GM12891 (cell line): Measurements from ENCODE around the gene SDK1.

Experiments used
- DNase-seq: peaks from one replicate; pipeline ENCODE4 v3.0.0; 2011; ENCODE audit warnings: low spot score; ENCODE audit not compliant: insufficient read length
- FAIRE-seq: peaks from 2 replicates; lab custom pipeline; 2011; peaks lifted over from hg19 to GRCh38; lab: Jason Lieb, UNC
- PAX5 ChIP-seq: IDR thresholded peaks from 2 replicates; pipeline ENCODE4 v1.6.1; 2011; ENCODE audit warnings: low read length, moderate library complexity, mild to moderate bottlenecking; ENCODE audit not compliant: insufficient read depth, severe bottlenecking
- POLR2A ChIP-seq: IDR thresholded peaks from 2 replicates; pipeline ENCODE4 v1.6.1; 2011; ENCODE audit warnings: low read depth, low read length, control low read depth
- POLR2AphosphoS5 ChIP-seq: IDR thresholded peaks from 2 replicates; pipeline ENCODE4 v1.6.1; 2011; ENCODE audit warnings: low read depth, low read length, control low read depth
- POU2F2 ChIP-seq: IDR thresholded peaks from 2 replicates; pipeline ENCODE4 v1.6.1; 2011; ENCODE audit warnings: low read depth, mild to moderate bottlenecking, control low read depth, low read length, moderate library complexity
- SPI1 ChIP-seq: IDR thresholded peaks from 2 replicates; pipeline ENCODE4 v1.6.1; 2011; ENCODE audit warnings: low read depth, low read length, control low read depth
- TAF1 ChIP-seq: IDR thresholded peaks from 2 replicates; pipeline ENCODE4 v1.6.1; 2011; ENCODE audit warnings: low read depth, low read length, control low read depth

Gene SDK1

GRCh38 chr7:4244041-4244440 lies 943.0 kb downstream of the SDK1 start:
- TF ChIP-seq SPI1 (no peak), PAX5 (no peak), POLR2A (no peak), TAF1 (no peak), POLR2AphosphoS5 (no peak)
- no peak for FAIRE-seq
- no peak for DNase-seq

- TF ChIP-seq POLR2A, result no peak
- no peak for TF ChIP-seq TAF1
- TF ChIP-seq POU2F2, result no peak
- no peak for TF ChIP-seq POLR2AphosphoS5
- TF ChIP-seq PAX5, result no peak
- TF ChIP-seq SPI1, result no peak
- DNase-seq, result no peak
- FAIRE-seq, result no peak
Measured at GRCh38 chr7:4244635-4245034, 943.6 kb downstream of the SDK1 start.

GRCh38 chr7:4245135-4245865 lies 944.2 kb downstream of the SDK1 start:
- TF ChIP-seq POLR2A, result no peak
- TF ChIP-seq POLR2AphosphoS5, result no peak
- no peak for TF ChIP-seq TAF1
- no peak for TF ChIP-seq PAX5
- TF ChIP-seq POU2F2, result no peak
- TF ChIP-seq SPI1, result no peak
- no peak for DNase-seq

GRCh38 chr7:4245866-4246470 lies 944.9 kb downstream of the SDK1 start:
- TF ChIP-seq POU2F2 (no peak), PAX5 (no peak), TAF1 (no peak), POLR2AphosphoS5 (no peak), SPI1 (no peak), POLR2A (no peak)
- FAIRE-seq (no peak), DNase-seq (no peak)

More at GRCh38 chr7:4245135-4245865, 944.2 kb downstream of the SDK1 start:
- FAIRE-seq, result no peak

GRCh38 chr7:4246536-4246935 lies 945.5 kb downstream of the SDK1 start:
- DNase-seq (no peak), FAIRE-seq (no peak)
- TF ChIP-seq TAF1 (no peak), PAX5 (no peak), POLR2A (no peak), POLR2AphosphoS5 (no peak), POU2F2 (no peak), SPI1 (no peak)

- DNase-seq, result no peak
- no peak for FAIRE-seq
- no peak for TF ChIP-seq POLR2AphosphoS5
- TF ChIP-seq POU2F2, result no peak
- no peak for TF ChIP-seq TAF1
- no peak for TF ChIP-seq PAX5
- no peak for TF ChIP-seq POLR2A
- no peak for TF ChIP-seq SPI1
Measured at GRCh38 chr7:4247106-4247876, 946.2 kb downstream of the SDK1 start.

- TF ChIP-seq POU2F2, result no peak
- no peak for TF ChIP-seq POLR2A
- no peak for TF ChIP-seq POLR2AphosphoS5
- no peak for TF ChIP-seq TAF1
- TF ChIP-seq PAX5, result no peak
- TF ChIP-seq SPI1, result no peak
- FAIRE-seq (peak; percentile 43), DNase-seq (no peak)
Measured at GRCh38 chr7:4248295-4248694, 947.2 kb downstream of the SDK1 start.

GRCh38 chr7:4249241-4249640 lies 948.2 kb downstream of the SDK1 start:
- DNase-seq, result no peak
- no peak for FAIRE-seq
- no peak for TF ChIP-seq POLR2A

GRCh38 chr7:4255336-4255735 lies 954.3 kb downstream of the SDK1 start:
- TF ChIP-seq TAF1 (no peak), PAX5 (no peak), POLR2AphosphoS5 (no peak), SPI1 (no peak), POLR2A (no peak), POU2F2 (no peak)
- FAIRE-seq, result no peak

More at GRCh38 chr7:4255336-4255735, 954.3 kb downstream of the SDK1 start:
- no peak for DNase-seq
